ENCODE measurements around the gene APOL2. TPM values are rescaled to one million over a fixed set of nuclear protein-coding genes. Genes with fewer than 3 reads are reported as not detected.
"Not testable (repeated sequence)": the region's sequence is repeated elsewhere in the genome, so short reads cannot be mapped to it uniquely, and the experiment has no call there.

The APOL2 gene
- total RNA-seq, 1 experiment from 2014 or later: 10.0 TPM

GRCh38 chr22:36201630-36202319 lies 37.6 kb downstream of the APOL2 start, which contains the start of gene APOL4:
TSS of gene APOL4 (minus strand) at chr22:36201809. CDS start at chr22:36201734, 75 bp downstream.
- no TSS peak for BruUV-seq (replicated peaks)
- Histone ChIP-seq H3K9me3 (no peaks in the 10 kb centered on the region), H3K36me3 (ENCODE audit: control insufficient read depth, insufficient read depth, low read length) (no peaks in the 10 kb centered on the region), H3K27me3 (replicated peaks; ENCODE audit: control insufficient read depth, insufficient read depth, low read length) (no peaks in the 10 kb centered on the region), H3K4me3 (ENCODE audit: low read depth, low read length) (no peak within 1 kb of the TSS), H3K4me1 (no peaks in the 10 kb centered on the region)
- ChIA-PET POLR2A (no interaction called here), CTCF (no interaction called here)
- Mint-ChIP-seq H3K36me3 (ENCODE audit: insufficient read depth, unreplicated experiment) (no peaks in the 10 kb centered on the region), H3K4me3 (ENCODE audit: unreplicated experiment) (no peak within 1 kb of the TSS), H3K4me1 (ENCODE audit: low read depth, unreplicated experiment) (peaks cover 16% of the 10 kb centered on the region), H3K27ac (ENCODE audit: unreplicated experiment) (no peak within 1 kb of the TSS), H3K27me3 (ENCODE audit: insufficient read depth, unreplicated experiment) (peaks cover 3% of the 10 kb centered on the region), H3K9me3 (ENCODE audit: unreplicated experiment) (no peaks in the 10 kb centered on the region)
- DNase-seq: no peak
- intact Hi-C loops (cut with micrococcal nuclease; ENCODE audit: unreplicated experiment): no loop called here
- TF ChIP-seq CTCF (IDR thresholded peaks at IDR 0.05; ENCODE audit: insufficient read depth in 1 of 2, low read depth in 1 of 2, low read length in 1 of 2, severe bottlenecking in 1 of 2, unreplicated experiment in 1 of 2): no peak

- H3K4me1 Mint-ChIP-seq (ENCODE audit: low read depth, unreplicated experiment): peaks cover 16% of the 10 kb centered on the region
- H3K36me3 Mint-ChIP-seq (ENCODE audit: insufficient read depth, unreplicated experiment); H3K4me3 ChIP-seq (ENCODE audit: low read depth, low read length); H3K36me3 ChIP-seq (ENCODE audit: control insufficient read depth, insufficient read depth, low read length); H3K27me3 Mint-ChIP-seq (ENCODE audit: insufficient read depth, unreplicated experiment); H3K27ac Mint-ChIP-seq (ENCODE audit: unreplicated experiment); BruUV-seq (replicated peaks); H3K9me3 Mint-ChIP-seq (ENCODE audit: unreplicated experiment); POLR2A ChIA-PET; intact Hi-C loops (cut with micrococcal nuclease; ENCODE audit: unreplicated experiment); CTCF ChIA-PET; DNase-seq; H3K4me1 ChIP-seq; H3K9me3 ChIP-seq; H3K4me3 Mint-ChIP-seq (ENCODE audit: unreplicated experiment); H3K27me3 ChIP-seq (replicated peaks; ENCODE audit: control insufficient read depth, insufficient read depth, low read length): not testable (repeated sequence)
Observed at GRCh38 chr22:36201025-36201424, 38.3 kb downstream of the APOL2 start.

GRCh38 chr22:36199001-36199551 lies 40.3 kb downstream of the APOL2 start:
- BruUV-seq (replicated peaks): no TSS peak
- Mint-ChIP-seq H3K36me3 (ENCODE audit: insufficient read depth, unreplicated experiment) (no peaks in the 10 kb centered on the region), H3K27ac (ENCODE audit: unreplicated experiment) (no peak overlapping the region), H3K4me3 (ENCODE audit: unreplicated experiment) (no peak overlapping the region), H3K9me3 (ENCODE audit: unreplicated experiment) (no peaks in the 10 kb centered on the region), H3K27me3 (ENCODE audit: insufficient read depth, unreplicated experiment) (peaks cover 3% of the 10 kb centered on the region), H3K4me1 (ENCODE audit: low read depth, unreplicated experiment) (peaks cover 16% of the 10 kb centered on the region)
- H3K4me1 ChIP-seq: no peaks in the 10 kb centered on the region
- H3K9me3 ChIP-seq: no peaks in the 10 kb centered on the region
- DNase-seq: no peak
- no peaks in the 10 kb centered on the region for H3K36me3 ChIP-seq (ENCODE audit: control insufficient read depth, insufficient read depth, low read length)
- POLR2A ChIA-PET: no interaction called here
- intact Hi-C loops (cut with micrococcal nuclease; ENCODE audit: unreplicated experiment): loop anchor here (5.0 kb wide), 1 partner anchor 78 kb away; no protein-coding TSS in a partner anchor
- H3K4me3 ChIP-seq (ENCODE audit: low read depth, low read length): no peak overlapping the region
- CTCF ChIA-PET: no interaction called here
- no peak for TF ChIP-seq CTCF (IDR thresholded peaks at IDR 0.05; ENCODE audit: insufficient read depth in 1 of 2, low read depth in 1 of 2, low read length in 1 of 2, severe bottlenecking in 1 of 2, unreplicated experiment in 1 of 2)
- H3K27me3 ChIP-seq (replicated peaks; ENCODE audit: control insufficient read depth, insufficient read depth, low read length): no peaks in the 10 kb centered on the region; the same call in 1 of the 2 replicates
